ENCODE data around the gene RYR2. TPM values are rescaled to one million over a fixed set of nuclear protein-coding genes. Genes with fewer than 3 reads are reported as not detected.

RYR2 gene
- total and polyA plus RNA-seq, 8 donors: 0.25 to 33.5 (median 2.5) TPM

- WGBS, 5 donors: 89 to 95% (median 92%) methylated on average over 7 to 8 of the region's 10 CpGs
- Histone ChIP-seq H3K27me3 (no peaks in the 10 kb centered on the region), H3K36me3 (no peaks in the 10 kb centered on the region), H3K4me3 (no peak overlapping the region), H3K9me3 (no peaks in the 10 kb centered on the region), H3K27ac (no peak overlapping the region), H3K4me1 (peaks cover 0 to 17% (median 0%) of the 10 kb centered on the region in 4 donors)
- intact Hi-C loops (cut with DNase I; ENCODE audit: low total_unique reads): no loop called here
- TF ChIP-seq POLR2AphosphoS5 (IDR thresholded peaks at IDR 0.05) (no peak), CTCF (IDR thresholded peaks at IDR 0.05) (no peak), POLR2A (IDR thresholded peaks at IDR 0.05) (no peak), EP300 (IDR thresholded peaks at IDR 0.05) (no peak)
- no peak for DNase-seq
Measured at GRCh38 chr1:237025358-237026074, 16.5 kb upstream of the RYR2 start.

DNA sequence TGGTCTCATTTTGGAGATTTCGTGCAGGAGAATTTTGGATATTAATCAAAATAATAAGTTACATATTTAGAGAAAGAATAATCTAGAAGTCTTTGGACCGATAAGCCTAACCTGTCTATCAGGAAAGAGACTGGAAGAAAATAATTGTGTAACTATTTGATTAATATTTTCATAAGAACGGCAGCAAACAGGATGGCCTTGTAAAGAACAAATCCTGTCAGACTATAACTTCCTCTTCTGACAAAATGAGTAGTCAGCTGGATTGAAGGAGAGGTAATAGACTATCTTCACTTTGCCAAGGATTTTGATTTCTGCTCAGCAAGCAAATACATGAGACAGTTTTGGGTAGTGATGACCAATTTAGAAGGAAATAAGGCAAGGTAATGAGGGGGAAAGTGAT lies 12.7 kb upstream of the RYR2 start:
- DNase-seq: no peak

GRCh38 chr1:237029850-237030535 lies 12.0 kb upstream of the RYR2 start:
- Histone ChIP-seq H3K27ac (no peak overlapping the region), H3K27me3 (peaks cover 0 to 4% (median 0%) of the 10 kb centered on the region in 3 donors), H3K36me3 (no peaks in the 10 kb centered on the region), H3K4me1 (peaks cover 0 to 31% (median 3%) of the 10 kb centered on the region in 4 donors), H3K9me3 (no peaks in the 10 kb centered on the region), H3K4me3 (no peak overlapping the region)
- intact Hi-C loops (cut with DNase I; ENCODE audit: low total_unique reads): no loop called here
- DNase-seq: no peak
- WGBS, 5 donors: 76 to 83% (median 82%) methylated on average over 9 of the region's 9 CpGs
- TF ChIP-seq CTCF (IDR thresholded peaks at IDR 0.05) (no peak), EP300 (IDR thresholded peaks at IDR 0.05) (no peak), POLR2AphosphoS5 (IDR thresholded peaks at IDR 0.05) (no peak), POLR2A (IDR thresholded peaks at IDR 0.05) (no peak)

More for the DNA sequence above, 12.7 kb upstream of the RYR2 start:
- H3K9me3 ChIP-seq: no peaks in the 10 kb centered on the region
- TF ChIP-seq POLR2A (IDR thresholded peaks at IDR 0.05) (no peak), CTCF (IDR thresholded peaks at IDR 0.05) (no peak), POLR2AphosphoS5 (IDR thresholded peaks at IDR 0.05) (no peak), EP300 (IDR thresholded peaks at IDR 0.05) (no peak)
- no peak overlapping the region for H3K27ac ChIP-seq
- no peak overlapping the region for H3K4me3 ChIP-seq
- H3K27me3 ChIP-seq: peaks cover 0 to 4% (median 0%) of the 10 kb centered on the region in 3 donors
- H3K36me3 ChIP-seq: no peaks in the 10 kb centered on the region
- intact Hi-C loops (cut with DNase I; ENCODE audit: low total_unique reads): no loop called here
- peaks cover 0 to 31% (median 3%) of the 10 kb centered on the region in 4 donors for H3K4me1 ChIP-seq
- WGBS, 5 donors: 26 to 54% (median 43%) methylated on average over 3 of the region's 3 CpGs

- Histone ChIP-seq H3K36me3 (no peaks in the 10 kb centered on the region), H3K4me3 (no peak overlapping the region), H3K27ac (peak overlapping the region in 1 of 5 donors; percentile 4), H3K4me1 (peaks cover 0 to 31% (median 3%) of the 10 kb centered on the region in 4 donors), H3K27me3 (peaks cover 0 to 4% (median 0%) of the 10 kb centered on the region in 3 donors), H3K9me3 (no peaks in the 10 kb centered on the region)
- no peak for DNase-seq
- WGBS, 5 donors: 71 to 82% (median 78%) methylated on average over 4 of the region's 4 CpGs
- TF ChIP-seq POLR2AphosphoS5 (IDR thresholded peaks at IDR 0.05) (peak in 2 of 3 donors; percentile 16 to 53), POLR2A (IDR thresholded peaks at IDR 0.05) (no peak), EP300 (IDR thresholded peaks at IDR 0.05) (no peak), CTCF (IDR thresholded peaks at IDR 0.05) (no peak)
- intact Hi-C loops (cut with DNase I; ENCODE audit: low total_unique reads): no loop called here
Measured at GRCh38 chr1:237031480-237031879, 10.5 kb upstream of the RYR2 start.
